GM13977 (cell line): ENCODE measurements around the gene KLHL36.

ENCODE experiments used
- DNase-seq: peaks from one replicate; pipeline ENCODE4 v3.0.0; 2012; ENCODE audit warnings: low spot score
- CTCF ChIP-seq: IDR thresholded peaks from 2 replicates; pipeline ENCODE4 v1.5.1; 2012; ENCODE audit warnings: mild to moderate bottlenecking, control low read depth; ENCODE audit not compliant: insufficient read depth; ENCODE audit errors: extremely low read depth, missing control alignments
- in situ Hi-C: fragments of 300-500 bp; cut with MboI; formaldehyde crosslinking; loops from one replicate; pipeline ENCODE4 v1.12.0; 2022; ENCODE audit warnings: low sequenced_read_pairs, low pct_unique_long_range_greater_than_20kb, mixed read lengths, inconsistent platforms; ENCODE audit not compliant: unreplicated experiment

Gene KLHL36

GRCh38 chr16:84657229-84657837 lies 9.0 kb downstream of the KLHL36 start:
- TF ChIP-seq CTCF, result no peak
- in situ Hi-C loops, result no loop called here
- DNase-seq, result no peak

GRCh38 chr16:84658690-84659089 lies 10.4 kb downstream of the KLHL36 start:
- DNase-seq, result no peak
- in situ Hi-C loops, result no loop called here
- TF ChIP-seq CTCF, result no peak

GRCh38 chr16:84659656-84660300 lies 11.5 kb downstream of the KLHL36 start:
- in situ Hi-C loops, result no loop called here
- no peak for DNase-seq
- TF ChIP-seq CTCF, result no peak

GRCh38 chr16:84660973-84661372 lies 12.7 kb downstream of the KLHL36 start:
- DNase-seq, result no peak
- no peak for TF ChIP-seq CTCF
- in situ Hi-C loops, result no loop called here

- no peak for TF ChIP-seq CTCF
- DNase-seq, result no peak
- in situ Hi-C loops, result no loop called here
Observed at GRCh38 chr16:84661418-84662060, 13.2 kb downstream of the KLHL36 start.

- in situ Hi-C loops, result no loop called here
- DNase-seq, result no peak
Observed at GRCh38 chr16:84662471-84662870, 14.2 kb downstream of the KLHL36 start.

More at GRCh38 chr16:84662471-84662870, 14.2 kb downstream of the KLHL36 start:
- no peak for TF ChIP-seq CTCF
